Astrocyte (in vitro differentiated cells and primary cell): ENCODE data around the gene MAEA.

Experiments used
- CTCF ChIP-seq: IDR thresholded peaks from 2 replicates; pipeline ENCODE4 v1.5.1; 2011; ENCODE audit warnings: low read depth, mild to moderate bottlenecking, inconsistent platforms, low read length, moderate library complexity; ENCODE audit not compliant: insufficient read depth
- EZH2 ChIP-seq: IDR thresholded peaks from 2 replicates; pipeline ENCODE4 v1.6.1; 2012; ENCODE audit warnings: mild to moderate bottlenecking, low read length, inconsistent platforms; ENCODE audit not compliant: insufficient read depth

DNA sequence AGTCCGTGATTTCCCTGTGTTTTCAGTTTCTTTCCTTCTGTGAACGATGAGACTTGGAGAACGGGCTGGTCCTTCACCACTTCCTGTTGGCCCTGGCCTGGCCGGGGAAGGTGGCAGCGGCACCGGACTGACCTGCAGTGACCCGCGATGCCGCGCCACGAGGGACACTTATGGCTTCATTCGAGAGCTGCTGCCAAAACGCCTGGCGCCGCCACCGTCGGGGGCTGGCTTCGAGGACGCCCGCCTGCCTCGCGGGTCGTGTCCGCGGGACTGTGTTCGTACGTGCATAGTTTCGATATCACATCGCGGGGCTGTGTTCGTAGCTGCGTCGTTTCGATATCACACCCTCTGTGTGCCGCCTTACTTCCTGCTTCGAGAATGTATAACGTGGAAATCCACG lies 49.8 kb downstream of the MAEA start:
- no peak for TF ChIP-seq CTCF
- no peak for TF ChIP-seq EZH2
